ENCODE data around the gene BUD31. TPM values are rescaled to one million over a fixed set of nuclear protein-coding genes. Genes with fewer than 3 reads are reported as not detected.

Gene BUD31
- total and polyA plus RNA-seq, 2 of the 8 experiments (the other 6 are each of a cell fraction or from before 2014, with no cell fraction given), result 46.7 to 114 TPM

- no peak for TF ChIP-seq EP300 (IDR thresholded peaks at IDR 0.05; ENCODE audit: borderline replicate concordance in 1 of 2, low read depth in 2 of 2, low read length in 2 of 2)
- TF ChIP-seq E2F6 (IDR thresholded peaks at IDR 0.05), result no peak
- TF ChIP-seq SP1 (IDR thresholded peaks at IDR 0.05; ENCODE audit: low read depth, low read length), result no peak
- no peak for TF ChIP-seq CHD1 (IDR thresholded peaks at IDR 0.05; ENCODE audit: low read depth, low read length)
- no peak for TF ChIP-seq POU5F1 (IDR thresholded peaks at IDR 0.05; ENCODE audit: low read depth, low read length)
- TF ChIP-seq CEBPB (IDR thresholded peaks at IDR 0.05; ENCODE audit: low read depth, low read length), result no peak
- TF ChIP-seq CTCF (IDR thresholded peaks at IDR 0.05; ENCODE audit: control extremely low read depth in 1 of 3, insufficient read depth in 1 of 3, low read depth in 1 of 3, low read length in 3 of 3), result no peak
- no peak for TF ChIP-seq POLR2A (IDR thresholded peaks at IDR 0.05; ENCODE audit: control extremely low read depth in 1 of 2, low read depth in 2 of 2, low read length in 2 of 2)
- TF ChIP-seq, protein P1, sequence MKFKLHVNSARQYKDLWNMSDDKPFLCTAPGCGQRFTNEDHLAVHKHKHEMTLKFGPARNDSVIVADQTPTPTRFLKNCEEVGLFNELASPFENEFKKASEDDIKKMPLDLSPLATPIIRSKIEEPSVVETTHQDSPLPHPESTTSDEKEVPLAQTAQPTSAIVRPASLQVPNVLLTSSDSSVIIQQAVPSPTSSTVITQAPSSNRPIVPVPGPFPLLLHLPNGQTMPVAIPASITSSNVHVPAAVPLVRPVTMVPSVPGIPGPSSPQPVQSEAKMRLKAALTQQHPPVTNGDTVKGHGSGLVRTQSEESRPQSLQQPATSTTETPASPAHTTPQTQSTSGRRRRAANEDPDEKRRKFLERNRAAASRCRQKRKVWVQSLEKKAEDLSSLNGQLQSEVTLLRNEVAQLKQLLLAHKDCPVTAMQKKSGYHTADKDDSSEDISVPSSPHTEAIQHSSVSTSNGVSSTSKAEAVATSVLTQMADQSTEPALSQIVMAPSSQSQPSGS (IDR thresholded peaks at IDR 0.05; ENCODE audit: low read length), result no peak
- TF ChIP-seq SP4 (IDR thresholded peaks at IDR 0.05; ENCODE audit: low read length), result no peak
Measured at GRCh38 chr7:99373091-99374066, 35.4 kb upstream of the BUD31 start (continued).
